IPS-18a (cell line): Measurements from ENCODE around the gene TMPO.
"Not testable (repeated sequence)": the region's sequence is repeated elsewhere in the genome, so short reads cannot be mapped to it uniquely, and the experiment has no call there.

Experiments
- H3K27ac ChIP-seq: one replicate; pipeline ENCODE4 v1.5.1; 2013; ENCODE audit warnings: low read length
- H3K27me3 ChIP-seq: one replicate; pipeline ENCODE4 v1.6.1; 2013; ENCODE audit warnings: mild to moderate bottlenecking, low read length; ENCODE audit not compliant: control insufficient read depth, insufficient read depth
- H3K36me3 ChIP-seq: one replicate; pipeline ENCODE4 v1.6.1; 2013; ENCODE audit warnings: low read depth, low read length; ENCODE audit not compliant: control insufficient read depth
- H3K4me1 ChIP-seq: one replicate; pipeline ENCODE4 v1.6.1; 2013; ENCODE audit warnings: low read depth, low read length; ENCODE audit not compliant: control insufficient read depth
- H3K4me3 ChIP-seq: one replicate; pipeline ENCODE4 v1.5.1; 2013; ENCODE audit warnings: low read length
- H3K9ac ChIP-seq: one replicate; pipeline ENCODE4 v1.6.1; 2013; ENCODE audit warnings: mild to moderate bottlenecking, low read length, moderate library complexity
- H3K9me3 ChIP-seq: one replicate; pipeline ENCODE4 v1.6.1; 2013; ENCODE audit warnings: low read depth, low read length; ENCODE audit not compliant: control insufficient read depth

The TMPO gene

DNA sequence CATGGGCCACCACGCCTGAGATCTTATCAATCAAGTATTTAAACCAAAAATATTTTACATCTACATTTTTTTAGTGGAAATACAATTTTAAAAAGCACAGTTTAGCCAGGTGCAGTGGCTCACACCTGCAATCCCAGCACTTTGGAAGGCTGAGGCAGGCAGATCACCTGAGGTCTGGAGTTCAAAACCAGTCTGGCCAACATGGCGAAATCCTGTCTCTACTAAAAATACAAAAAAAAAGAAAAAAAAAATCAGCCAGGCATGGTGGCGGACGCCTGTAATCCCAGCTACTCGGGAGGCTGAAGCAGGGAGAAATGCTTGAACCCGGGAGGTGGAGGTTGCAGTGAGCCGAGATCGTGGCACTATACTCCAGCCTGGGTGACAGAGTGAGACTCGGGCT, 27.0 kb upstream of the TMPO start:
- H3K4me1 ChIP-seq, result peaks cover 32% of the 10 kb centered on the region
- H3K27ac ChIP-seq, H3K9me3 ChIP-seq: not testable (repeated sequence)

DNA sequence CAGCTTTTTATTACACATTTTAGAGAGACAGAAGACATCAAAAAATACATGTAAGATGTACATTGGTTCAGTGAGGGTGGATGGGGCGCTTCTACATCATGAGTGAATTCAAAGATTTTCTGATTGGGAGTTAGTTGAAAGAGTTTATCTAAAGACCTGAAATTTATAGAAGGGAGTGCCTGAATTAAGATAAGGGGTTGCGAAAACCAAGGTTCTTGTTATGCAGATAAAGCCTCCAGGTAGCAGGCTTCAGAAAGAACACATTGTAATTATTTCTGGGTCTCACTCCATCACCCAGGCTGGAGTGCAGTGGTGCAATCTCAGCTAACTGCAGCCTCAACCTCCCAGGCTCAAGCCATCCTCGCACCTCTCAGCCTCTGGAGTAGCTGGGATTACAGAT, 26.2 kb upstream of the TMPO start:
- no peak overlapping the region for H3K27ac ChIP-seq
- peaks cover 32% of the 10 kb centered on the region for H3K4me1 ChIP-seq
- no peaks in the 10 kb centered on the region for H3K9me3 ChIP-seq
- H3K4me3 ChIP-seq, result no peak overlapping the region
- H3K36me3 ChIP-seq, result no peaks in the 10 kb centered on the region
- H3K27me3 ChIP-seq, result no peaks in the 10 kb centered on the region
- no peak overlapping the region for H3K9ac ChIP-seq

More for the DNA sequence above, 27.0 kb upstream of the TMPO start:
- H3K4me3 ChIP-seq, H3K9ac ChIP-seq, H3K27me3 ChIP-seq, H3K36me3 ChIP-seq: not testable (repeated sequence)

DNA sequence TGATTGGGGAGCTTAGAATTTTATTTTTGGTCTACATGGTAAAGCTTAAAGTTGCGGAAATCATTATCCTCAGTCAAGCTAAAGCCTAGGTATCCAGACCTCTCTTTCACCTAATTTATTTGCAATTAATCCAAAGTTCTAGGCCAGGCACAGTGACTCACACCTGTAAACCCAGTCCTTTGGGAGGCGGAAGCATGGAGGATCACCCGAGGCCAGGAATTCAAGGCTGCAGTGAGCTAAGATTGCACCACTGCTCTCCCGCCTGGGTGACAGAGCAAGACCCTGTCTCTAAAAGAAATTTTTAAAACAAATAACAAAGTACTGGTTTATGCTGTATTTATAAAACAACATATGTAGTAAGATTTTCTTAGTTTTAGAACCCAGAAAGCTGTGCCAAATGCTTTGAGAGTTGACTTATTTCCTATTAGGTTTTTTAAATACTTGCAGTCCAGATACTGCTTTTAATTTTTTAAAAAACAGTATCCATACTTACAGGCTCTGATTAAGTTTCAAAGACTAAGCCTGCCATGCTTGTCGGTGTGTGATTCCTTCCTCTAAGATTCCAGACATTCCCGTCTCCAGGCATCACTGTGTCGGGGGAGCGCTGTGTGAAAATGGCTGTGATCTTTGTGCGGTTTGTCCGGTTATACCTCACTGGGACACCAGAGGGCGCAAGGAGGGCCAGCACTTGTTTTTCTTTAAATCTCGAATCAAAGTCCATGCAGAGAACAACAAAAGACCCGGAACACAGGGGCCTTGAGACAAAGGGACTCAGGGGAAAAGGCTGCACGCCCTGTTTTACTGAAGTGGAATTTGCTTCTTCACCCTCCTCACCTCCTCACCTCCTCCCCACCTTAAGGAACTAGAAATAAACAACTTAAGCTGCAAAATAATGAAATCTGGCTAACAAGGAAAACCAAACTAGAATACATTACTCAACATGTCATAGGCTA, 24.6 kb upstream of the TMPO start:
- Histone ChIP-seq H3K4me3 (peak overlapping the region; percentile 38), H3K36me3 (no peaks in the 10 kb centered on the region), H3K27me3 (no peaks in the 10 kb centered on the region), H3K9ac (peak overlapping the region; percentile 71), H3K9me3 (no peaks in the 10 kb centered on the region), H3K4me1 (peaks cover 32% of the 10 kb centered on the region), H3K27ac (peak overlapping the region; percentile 93)

DNA sequence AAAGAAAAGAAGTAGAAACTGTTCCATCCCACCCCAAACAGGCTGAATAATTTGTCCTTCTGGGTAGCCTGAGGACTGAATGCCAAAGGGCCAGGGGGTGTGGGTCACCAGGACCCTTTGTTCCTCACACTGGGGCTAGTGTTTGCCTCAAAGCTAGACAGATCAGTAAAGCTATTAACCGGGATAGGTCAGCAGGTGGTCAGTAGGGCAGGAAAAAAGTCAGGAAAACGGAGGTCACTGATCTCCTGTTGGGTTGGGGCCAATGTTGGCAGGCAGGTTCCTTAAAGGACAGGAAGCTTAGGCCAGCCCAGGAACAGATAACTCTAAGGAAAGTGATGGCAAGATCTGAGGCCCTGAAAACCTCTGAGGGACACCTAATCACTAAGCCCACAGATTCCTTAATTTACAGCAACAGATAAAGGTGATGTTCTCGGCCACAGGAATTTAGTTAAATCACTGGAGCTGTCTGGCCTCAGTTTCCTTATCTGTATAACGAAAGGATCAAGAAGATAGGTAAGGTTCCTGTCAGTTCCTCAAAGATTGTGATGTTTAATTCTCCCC, 22.7 kb upstream of the TMPO start:
- no peaks in the 10 kb centered on the region for H3K36me3 ChIP-seq
- no peaks in the 10 kb centered on the region for H3K27me3 ChIP-seq
- H3K9ac ChIP-seq, result no peak overlapping the region
- H3K27ac ChIP-seq, result no peak overlapping the region
- no peak overlapping the region for H3K4me3 ChIP-seq
- H3K4me1 ChIP-seq, result peaks cover 32% of the 10 kb centered on the region
- H3K9me3 ChIP-seq, result no peaks in the 10 kb centered on the region

DNA sequence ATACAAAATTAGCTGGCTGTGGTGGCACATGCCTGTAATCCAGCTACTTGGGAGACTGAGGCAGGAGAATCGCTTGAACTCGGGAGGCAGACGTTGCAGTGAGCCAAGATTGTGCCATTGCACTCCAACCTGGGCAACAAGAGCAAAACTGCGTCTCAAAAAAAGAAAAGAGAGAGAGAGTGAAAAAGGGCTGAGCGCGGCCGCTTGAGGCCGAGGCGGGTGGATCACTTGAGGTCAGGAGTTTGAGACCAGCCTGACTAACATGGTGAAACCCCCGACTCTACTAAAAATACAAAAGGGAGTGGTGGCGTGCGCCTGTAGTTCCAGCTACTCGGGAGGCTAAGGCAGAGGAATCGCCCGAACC, 14.1 kb upstream of the TMPO start:
- H3K9ac ChIP-seq, H3K27me3 ChIP-seq, H3K36me3 ChIP-seq, H3K4me1 ChIP-seq, H3K4me3 ChIP-seq, H3K9me3 ChIP-seq, H3K27ac ChIP-seq: not testable (repeated sequence)

DNA sequence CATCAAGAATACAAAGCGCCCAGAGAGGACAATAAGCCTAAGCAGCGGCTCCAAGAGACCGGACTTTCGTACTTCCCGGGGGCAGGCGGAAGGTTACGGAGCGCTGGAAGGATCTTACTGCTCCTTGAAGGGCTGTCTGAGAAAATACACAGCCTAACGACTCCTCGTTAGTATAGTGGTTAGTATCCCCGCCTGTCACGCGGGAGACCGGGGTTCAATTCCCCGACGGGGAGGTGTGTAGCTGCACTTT, 12.1 kb upstream of the TMPO start:
- no peaks in the 10 kb centered on the region for H3K36me3 ChIP-seq
- no peaks in the 10 kb centered on the region for H3K4me1 ChIP-seq
- H3K27me3 ChIP-seq, result no peaks in the 10 kb centered on the region
- H3K4me3 ChIP-seq, result peak overlapping the region; percentile 90
- peak overlapping the region; percentile 76 for H3K9ac ChIP-seq
- no peaks in the 10 kb centered on the region for H3K9me3 ChIP-seq
- peak overlapping the region; percentile 87 for H3K27ac ChIP-seq

DNA sequence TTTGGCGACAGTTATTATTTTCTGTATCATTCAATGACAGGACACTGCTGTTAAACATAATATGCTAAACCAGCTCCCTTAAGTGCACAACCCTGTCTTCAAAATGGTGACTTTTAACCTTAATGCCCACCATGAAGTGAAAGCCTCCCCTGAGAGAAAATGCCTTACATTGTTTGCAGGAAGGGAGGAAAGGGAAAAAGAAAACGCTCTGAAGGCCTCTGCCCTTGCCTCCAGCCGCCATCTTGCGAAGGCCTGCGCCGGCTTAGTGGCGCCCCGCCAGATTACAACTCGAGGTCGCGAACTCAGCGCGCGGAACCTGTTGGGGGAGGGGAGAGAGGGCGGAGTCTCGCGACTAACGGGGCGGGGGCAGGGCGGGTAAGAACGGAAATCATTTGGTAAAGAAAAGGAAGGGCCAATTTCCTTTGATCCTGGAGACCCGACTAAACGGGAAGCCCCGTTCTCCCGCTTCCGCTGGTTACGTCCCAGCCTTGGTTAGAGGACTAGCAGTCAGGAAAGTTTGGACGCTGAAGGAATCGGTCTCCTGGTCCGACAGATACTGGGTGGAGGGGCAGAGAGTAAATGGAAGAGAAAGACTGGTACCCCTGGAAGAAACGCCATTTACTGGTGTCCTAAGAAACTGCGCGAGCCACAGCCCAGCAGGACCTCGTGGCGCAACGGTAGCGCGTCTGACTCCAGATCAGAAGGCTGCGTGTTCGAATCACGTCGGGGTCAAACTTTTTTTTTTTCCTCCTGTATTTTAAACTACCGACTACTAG, 11.6 kb upstream of the TMPO start:
- Histone ChIP-seq H3K36me3 (no peaks in the 10 kb centered on the region), H3K9me3 (no peaks in the 10 kb centered on the region), H3K27me3 (no peaks in the 10 kb centered on the region), H3K4me1 (no peaks in the 10 kb centered on the region), H3K4me3 (peak overlapping the region; percentile 90), H3K9ac (peak overlapping the region; percentile 76), H3K27ac (peak overlapping the region; percentile 87)

DNA sequence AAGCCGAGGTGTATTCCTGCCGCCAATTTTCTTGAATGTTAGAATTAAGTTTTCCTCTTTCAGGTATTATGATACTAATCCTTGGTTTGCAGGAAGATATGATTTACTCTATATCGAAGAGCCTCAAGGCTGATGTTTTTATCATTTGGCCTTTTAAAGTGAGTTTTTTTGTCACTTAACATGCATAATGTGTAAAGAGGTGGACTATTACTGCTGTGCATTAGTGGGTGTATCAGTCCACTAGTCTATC, 11.1 kb upstream of the TMPO start:
- Histone ChIP-seq H3K27me3 (no peaks in the 10 kb centered on the region), H3K9me3 (no peaks in the 10 kb centered on the region), H3K4me1 (peaks cover 4% of the 10 kb centered on the region), H3K36me3 (no peaks in the 10 kb centered on the region), H3K27ac (no peak overlapping the region), H3K4me3 (peak overlapping the region; percentile 90), H3K9ac (peak overlapping the region; percentile 76)

DNA sequence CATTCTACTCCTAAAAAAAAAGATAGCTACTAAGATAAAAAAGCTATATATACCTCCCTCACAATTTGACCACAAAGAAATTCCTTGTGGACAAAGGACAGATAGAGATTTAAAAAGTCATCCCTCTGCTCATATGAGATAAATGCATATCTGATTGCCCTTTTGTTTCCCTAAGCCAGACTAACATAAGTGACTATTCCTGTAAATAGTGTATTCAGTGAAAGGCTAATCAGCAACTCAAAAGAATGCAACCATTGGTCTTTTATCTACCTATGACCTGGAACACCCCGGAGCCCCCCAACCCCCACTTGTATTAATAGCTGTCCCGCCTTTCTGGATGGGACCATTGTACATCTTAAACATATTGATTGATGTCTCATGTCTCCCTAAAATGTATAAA, 6.3 kb upstream of the TMPO start:
- Histone ChIP-seq H3K36me3 (peaks cover 3% of the 10 kb centered on the region), H3K4me3 (no peak overlapping the region), H3K4me1 (peaks cover 18% of the 10 kb centered on the region), H3K9ac (no peak overlapping the region), H3K27ac (no peak overlapping the region), H3K27me3 (no peaks in the 10 kb centered on the region), H3K9me3 (no peaks in the 10 kb centered on the region)

DNA sequence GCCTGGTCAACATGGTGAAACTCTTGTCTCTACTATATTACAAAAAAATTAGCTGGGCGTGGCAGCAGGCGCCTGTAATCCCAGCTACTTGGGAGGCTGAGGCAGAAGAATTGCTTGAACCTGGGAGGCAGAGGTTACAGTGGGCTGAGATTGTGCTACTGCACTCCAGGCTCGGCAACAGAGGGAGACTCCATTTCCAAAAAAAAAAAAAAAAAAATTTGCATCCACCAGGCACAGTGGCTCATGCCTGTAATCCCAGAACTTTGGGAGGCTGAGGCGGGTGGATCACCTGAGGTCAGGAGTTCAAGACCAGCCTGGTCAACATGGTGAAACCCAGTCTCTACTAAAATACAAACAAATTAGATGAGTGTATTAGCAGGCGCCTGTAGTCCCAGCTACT, 3.6 kb upstream of the TMPO start:
- H3K4me1 ChIP-seq, result peaks cover 19% of the 10 kb centered on the region
- not testable (repeated sequence) for H3K27ac ChIP-seq, H3K27me3 ChIP-seq, H3K9me3 ChIP-seq, H3K9ac ChIP-seq, H3K36me3 ChIP-seq, H3K4me3 ChIP-seq

DNA sequence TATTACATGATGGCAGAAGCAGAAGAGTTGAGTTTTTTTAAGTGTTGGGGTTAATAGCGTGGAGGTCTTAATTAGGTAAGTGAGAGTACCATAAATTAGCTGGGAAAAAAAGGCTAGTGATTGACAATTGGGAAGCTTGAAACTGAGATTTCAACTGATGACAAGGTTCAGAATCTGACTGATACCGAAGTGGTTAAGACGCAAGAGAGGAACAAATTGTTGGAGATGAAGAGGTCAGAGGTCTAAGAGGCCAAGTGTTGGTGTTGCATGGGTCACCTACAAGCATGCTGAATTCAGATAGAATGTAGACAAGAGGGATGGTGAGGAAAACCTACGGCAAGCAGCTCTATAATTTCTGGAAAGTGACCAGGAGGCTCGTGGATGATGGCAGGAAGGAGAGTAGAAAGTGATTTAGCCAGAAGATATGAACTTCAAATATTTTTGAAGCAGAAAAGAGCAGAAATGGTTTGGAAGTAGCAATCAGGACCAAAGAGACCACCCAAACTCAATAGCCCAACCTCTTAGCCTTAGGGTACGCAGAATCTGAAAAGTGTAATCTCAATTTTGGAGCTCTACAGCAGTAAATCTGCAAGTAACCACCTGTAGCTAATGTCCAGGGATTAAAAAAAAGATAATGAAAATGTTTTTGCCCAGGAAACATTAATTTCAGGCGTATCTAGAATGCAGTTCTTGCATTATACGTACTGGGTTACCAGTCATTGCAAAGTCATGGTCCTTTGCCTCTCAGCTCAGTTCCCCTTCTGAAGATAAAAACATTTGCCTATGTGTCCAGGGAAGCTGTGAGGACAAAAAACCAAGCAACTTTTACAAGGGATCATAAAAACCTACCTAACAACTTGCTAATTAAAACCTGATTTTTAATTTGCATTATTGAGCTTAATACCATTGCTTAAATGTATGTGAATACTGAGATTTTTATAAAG, 1.7 kb upstream of the TMPO start:
- H3K36me3 ChIP-seq, result peaks cover 6% of the 10 kb centered on the region

More for the DNA sequence above, 1.7 kb upstream of the TMPO start:
- peak overlapping the region; percentile 94 for H3K4me3 ChIP-seq
- H3K4me1 ChIP-seq, result peaks cover 19% of the 10 kb centered on the region
- no peaks in the 10 kb centered on the region for H3K27me3 ChIP-seq
- H3K9ac ChIP-seq, result peak overlapping the region; percentile 100
- H3K27ac ChIP-seq, result peak overlapping the region; percentile 99
- H3K9me3 ChIP-seq, result no peaks in the 10 kb centered on the region
